Neuronal stem cell (in vitro differentiated cells): ENCODE results near the gene XPR1.

Source experiments
- DNase-seq: peaks from one replicate; pipeline ENCODE4 v3.0.0-alpha.2; 2013; ENCODE audit warnings: low spot score
- H2AFZ ChIP-seq: one replicate; pipeline ENCODE4 v1.6.1; 2013; ENCODE audit warnings: mild to moderate bottlenecking, low read length, inconsistent platforms
- H2AK5ac ChIP-seq: 2 replicates; pipeline ENCODE4 v1.6.1; 2013; ENCODE audit warnings: low read depth, mild to moderate bottlenecking, inconsistent platforms, low read length, moderate library complexity, mixed read lengths
- H2BK120ac ChIP-seq: 2 replicates; pipeline ENCODE4 v1.6.1; 2013; ENCODE audit warnings: low read depth, mild to moderate bottlenecking, inconsistent platforms, low read length, moderate library complexity, mixed read lengths
- H2BK12ac ChIP-seq: one replicate; pipeline ENCODE4 v1.6.1; 2013; ENCODE audit warnings: low read length, inconsistent platforms
- H2BK15ac ChIP-seq: 2 replicates; pipeline ENCODE4 v1.6.1; 2013; ENCODE audit warnings: mild to moderate bottlenecking, low read length, inconsistent platforms, mixed read lengths
- H2BK5ac ChIP-seq: one replicate; pipeline ENCODE4 v1.6.1; 2013; ENCODE audit warnings: inconsistent platforms, mild to moderate bottlenecking, low read length, moderate library complexity
- H3K14ac ChIP-seq: one replicate; pipeline ENCODE4 v1.6.1; 2013; ENCODE audit warnings: low read length, inconsistent platforms
- H3K18ac ChIP-seq: 2 replicates; pipeline ENCODE4 v1.6.1; 2013; ENCODE audit warnings: low read length, inconsistent platforms
- H3K23ac ChIP-seq: 2 replicates; pipeline ENCODE4 v1.6.1; 2013; ENCODE audit warnings: low read depth, mild to moderate bottlenecking, mixed read lengths, low read length, inconsistent platforms; ENCODE audit not compliant: poor library complexity
- H3K27ac ChIP-seq: replicated peaks from 3 replicates; pipeline ENCODE4 v1.5.1; 2013; ENCODE audit warnings: low read length, inconsistent platforms
- H3K27me3 ChIP-seq, 3 experiments: 2 replicates each; pipeline ENCODE4 v1.6.1; 2013; ENCODE audit warnings: low read length in 3 of 3, mild to moderate bottlenecking in 2 of 3, inconsistent platforms in 1 of 3, low read depth in 1 of 3, mixed read lengths in 1 of 3, moderate library complexity in 1 of 3; ENCODE audit not compliant: control insufficient read depth in 3 of 3, insufficient read depth in 3 of 3
- H3K36me3 ChIP-seq, 2 donors: replicated peaks in 1 of 2; 2 replicates each; pipeline ENCODE4 v1.6.1; 2013; ENCODE audit warnings: low read length in 2 of 2; ENCODE audit not compliant: control insufficient read depth in 2 of 2, insufficient read depth in 2 of 2
- H3K4ac ChIP-seq: 2 replicates; pipeline ENCODE4 v1.6.1; 2013; ENCODE audit warnings: inconsistent platforms, mild to moderate bottlenecking, low read length, moderate library complexity
- H3K4me1 ChIP-seq, 2 donors: 1 replicate in 1 of 2; 2 replicates in 1 of 2; pipeline ENCODE4 v1.6.1; 2013; ENCODE audit warnings: low read length in 2 of 2, low read depth in 1 of 2; ENCODE audit not compliant: control insufficient read depth in 2 of 2, insufficient read depth in 1 of 2
- H3K4me2 ChIP-seq: one replicate; pipeline ENCODE4 v1.6.1; 2013; ENCODE audit warnings: mild to moderate bottlenecking, low read length, inconsistent platforms; ENCODE audit not compliant: insufficient read depth, poor library complexity, severe bottlenecking
- H3K4me3 ChIP-seq, 2 donors: 2 replicates each; pipeline ENCODE4 v1.5.1; 2013; ENCODE audit warnings: low read length in 2 of 2, mild to moderate bottlenecking in 2 of 2, inconsistent platforms in 1 of 2, moderate library complexity in 1 of 2
- H3K79me1 ChIP-seq: one replicate; pipeline ENCODE4 v1.6.1; 2013; ENCODE audit warnings: low read depth, mild to moderate bottlenecking, inconsistent platforms, low read length, moderate library complexity
- H3K9ac ChIP-seq: one replicate; pipeline ENCODE4 v1.6.1; 2013; ENCODE audit warnings: mild to moderate bottlenecking, low read depth, low read length, inconsistent platforms; ENCODE audit not compliant: poor library complexity
- H3K9me3 ChIP-seq, 2 donors: replicated peaks in 1 of 2; 2 replicates each; pipeline versions ENCODE3 to v1.6.1; 2013; ENCODE audit warnings: low read length in 2 of 2, mild to moderate bottlenecking in 2 of 2, inconsistent platforms in 1 of 2, low read depth in 1 of 2, mixed read lengths in 1 of 2, moderate library complexity in 1 of 2; ENCODE audit not compliant: control insufficient read depth in 2 of 2, insufficient read depth in 1 of 2
- H4K8ac ChIP-seq: one replicate; pipeline ENCODE4 v1.6.1; 2013; ENCODE audit warnings: low read depth, mild to moderate bottlenecking, inconsistent platforms, low read length, moderate library complexity
- H4K91ac ChIP-seq: one replicate; pipeline ENCODE4 v1.6.1; 2013; ENCODE audit warnings: low read length, low read depth, mild to moderate bottlenecking, inconsistent platforms; ENCODE audit not compliant: poor library complexity
- whole genome bisulfite sequencing, 2 donors: extraction: QIAGEN DNeasy Blood & Tissue Kit; methylation state at CpG; one replicate each; pipeline ENCODE4 v1.1.7; 2013; ENCODE audit warnings: missing lambda C conversion rate in 2 of 2, mixed read lengths in 1 of 2; ENCODE audit not compliant: insufficient read length in 2 of 2, insufficient replicate concordance in 1 of 2; ENCODE audit errors: extremely low coverage in 2 of 2; 5-methylcytosine and 5-hydroxymethylcytosine counted together

XPR1 gene

GRCh38 chr1:180732866-180733265, 101.0 kb downstream of the XPR1 start:
- WGBS, 2 donors: no CpG with 5 or more reads among the region's 14 CpGs
- no peak for DNase-seq
- H2BK120ac ChIP-seq: no peak overlapping the region

DNA sequence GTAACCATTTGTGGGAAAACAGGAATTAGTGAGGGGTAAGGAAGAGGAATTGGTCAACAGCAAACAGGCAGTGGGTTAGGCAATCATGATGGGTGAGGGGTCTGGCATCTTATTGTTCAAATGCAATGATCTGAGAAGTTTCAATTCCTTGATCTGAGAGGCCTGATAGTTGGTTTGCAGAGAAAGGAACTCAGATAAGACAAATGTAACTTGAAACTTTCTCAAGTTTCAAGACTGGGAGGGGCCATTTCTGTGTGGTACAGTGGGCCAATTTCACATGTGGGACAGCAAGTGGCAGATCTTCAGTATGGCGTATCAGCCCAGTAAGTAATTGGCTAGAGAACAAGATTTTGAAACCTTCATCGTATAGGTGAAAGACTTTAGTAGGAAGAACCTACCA, 102.5 kb downstream of the XPR1 start:
- no peak overlapping the region for H3K4me3 ChIP-seq
- no peak overlapping the region for H3K4ac ChIP-seq
- H3K9me3 ChIP-seq: peaks cover 8 to 54% of the 10 kb centered on the region in 2 donors
- H3K23ac ChIP-seq: no peak overlapping the region
- no peaks in the 10 kb centered on the region for H3K36me3 ChIP-seq
- H4K8ac ChIP-seq: no peak overlapping the region
- no peak overlapping the region for H2BK12ac ChIP-seq
- no peak overlapping the region for H2BK15ac ChIP-seq
- no peak overlapping the region for H3K4me2 ChIP-seq
- H2AFZ ChIP-seq: no peak overlapping the region
- no CpG with 5 or more reads among the region's 2 CpGs for WGBS, 2 donors
- no peak overlapping the region for H3K14ac ChIP-seq
- H2BK5ac ChIP-seq: no peak overlapping the region
- H3K9ac ChIP-seq: no peak overlapping the region
- H2AK5ac ChIP-seq: no peak overlapping the region
- H3K27me3 ChIP-seq: peaks cover 0 to 2% (median 0%) of the 10 kb centered on the region in 3 experiments
- no peak overlapping the region for H4K91ac ChIP-seq
- H2BK120ac ChIP-seq: no peak overlapping the region
- H3K4me1 ChIP-seq: no peaks in the 10 kb centered on the region
- peaks cover 2% of the 10 kb centered on the region for H3K79me1 ChIP-seq
- no peak overlapping the region for H3K27ac ChIP-seq
- no peak for DNase-seq
- H3K18ac ChIP-seq: no peak overlapping the region

More at GRCh38 chr1:180732866-180733265, 101.0 kb downstream of the XPR1 start:
- no peak overlapping the region for H2BK12ac ChIP-seq
- no peak overlapping the region for H2BK15ac ChIP-seq
- no peak overlapping the region for H3K27ac ChIP-seq
- no peak overlapping the region for H3K14ac ChIP-seq
- no peak overlapping the region for H2AK5ac ChIP-seq
- no peak overlapping the region for H4K91ac ChIP-seq
- no peak overlapping the region for H3K23ac ChIP-seq
- H3K9ac ChIP-seq: no peak overlapping the region
- no peak overlapping the region for H4K8ac ChIP-seq
- H2BK5ac ChIP-seq: no peak overlapping the region
- H3K4me2 ChIP-seq: no peak overlapping the region
- H3K9me3 ChIP-seq: peaks cover 8 to 59% of the 10 kb centered on the region in 2 donors
- H3K18ac ChIP-seq: no peak overlapping the region
- no peak overlapping the region for H3K4ac ChIP-seq
- no peaks in the 10 kb centered on the region for H3K36me3 ChIP-seq
- H2AFZ ChIP-seq: no peak overlapping the region
- no peaks in the 10 kb centered on the region for H3K79me1 ChIP-seq
- peak overlapping the region in 1 of 2 donors; percentile 52 for H3K4me3 ChIP-seq
- no peaks in the 10 kb centered on the region for H3K4me1 ChIP-seq
- H3K27me3 ChIP-seq: peaks cover 0 to 2% (median 0%) of the 10 kb centered on the region in 3 experiments

- no peaks in the 10 kb centered on the region for H3K36me3 ChIP-seq
- no peak overlapping the region for H3K14ac ChIP-seq
- H2AK5ac ChIP-seq: no peak overlapping the region
- H2BK5ac ChIP-seq: no peak overlapping the region
- H2AFZ ChIP-seq: no peak overlapping the region
- H3K27ac ChIP-seq: no peak overlapping the region
- no peak overlapping the region for H2BK15ac ChIP-seq
- H3K4me2 ChIP-seq: no peak overlapping the region
- H3K79me1 ChIP-seq: peaks cover 2% of the 10 kb centered on the region
- H3K27me3 ChIP-seq: no peaks in the 10 kb centered on the region
- no peak overlapping the region for H2BK120ac ChIP-seq
- no peak overlapping the region for H3K23ac ChIP-seq
- H3K18ac ChIP-seq: no peak overlapping the region
- H3K4me1 ChIP-seq: no peaks in the 10 kb centered on the region
- H4K91ac ChIP-seq: no peak overlapping the region
- peaks cover 0 to 27% of the 10 kb centered on the region in 2 donors for H3K9me3 ChIP-seq
- no peak overlapping the region for H4K8ac ChIP-seq
- H3K4ac ChIP-seq: no peak overlapping the region
- no peak overlapping the region for H3K9ac ChIP-seq
- no peak overlapping the region for H3K4me3 ChIP-seq
- no peak for DNase-seq
- no peak overlapping the region for H2BK12ac ChIP-seq
These were observed 110.8 kb downstream of the XPR1 start for GRCh38 chr1:180742663-180743062.

GRCh38 chr1:180743868-180744267, 112.0 kb downstream of the XPR1 start:
- H3K9ac ChIP-seq: no peak overlapping the region
- no peak overlapping the region for H2AK5ac ChIP-seq
- H2BK120ac ChIP-seq: no peak overlapping the region
- H3K4me2 ChIP-seq: no peak overlapping the region
- H2BK5ac ChIP-seq: no peak overlapping the region
- no peak overlapping the region for H4K8ac ChIP-seq
- H2AFZ ChIP-seq: no peak overlapping the region
- no peaks in the 10 kb centered on the region for H3K36me3 ChIP-seq
- no peak overlapping the region for H2BK15ac ChIP-seq
- no peak overlapping the region for H3K4me3 ChIP-seq
- no peaks in the 10 kb centered on the region for H3K27me3 ChIP-seq
- H3K79me1 ChIP-seq: peaks cover 2% of the 10 kb centered on the region
- H3K18ac ChIP-seq: no peak overlapping the region
- H3K4me1 ChIP-seq: no peaks in the 10 kb centered on the region
- H3K27ac ChIP-seq: no peak overlapping the region
- H4K91ac ChIP-seq: no peak overlapping the region
- H3K9me3 ChIP-seq: peaks cover 0 to 27% of the 10 kb centered on the region in 2 donors
- no peak overlapping the region for H3K14ac ChIP-seq
- DNase-seq: no peak
- no peak overlapping the region for H2BK12ac ChIP-seq
- no peak overlapping the region for H3K23ac ChIP-seq
- no peak overlapping the region for H3K4ac ChIP-seq
